CD4-positive, alpha-beta T cell treated with Interleukin-17A for 1 hour (primary cell): Measurements from ENCODE around the gene PPP1R9A.

Source experiments
- DNase-seq: peaks from one replicate; pipeline ENCODE4 v3.0.0-alpha.2; 2020

PPP1R9A gene

GRCh38 chr7:95324431-95324830 lies 417.0 kb downstream of the PPP1R9A start, which contains the start of gene PON1:
Gene PON1 (minus strand): TSS chr7:95324532. CDS start chr7:95324475, 57 bp downstream.
- no peak for DNase-seq

GRCh38 chr7:95327356-95327755 lies 420.0 kb downstream of the PPP1R9A start:
- DNase-seq, result no peak

- DNase-seq, result peak; percentile 49
Measured at GRCh38 chr7:95330204-95330960, 423.0 kb downstream of the PPP1R9A start.

GRCh38 chr7:95330961-95331337 lies 423.6 kb downstream of the PPP1R9A start:
- DNase-seq, result peak; percentile 5

DNA sequence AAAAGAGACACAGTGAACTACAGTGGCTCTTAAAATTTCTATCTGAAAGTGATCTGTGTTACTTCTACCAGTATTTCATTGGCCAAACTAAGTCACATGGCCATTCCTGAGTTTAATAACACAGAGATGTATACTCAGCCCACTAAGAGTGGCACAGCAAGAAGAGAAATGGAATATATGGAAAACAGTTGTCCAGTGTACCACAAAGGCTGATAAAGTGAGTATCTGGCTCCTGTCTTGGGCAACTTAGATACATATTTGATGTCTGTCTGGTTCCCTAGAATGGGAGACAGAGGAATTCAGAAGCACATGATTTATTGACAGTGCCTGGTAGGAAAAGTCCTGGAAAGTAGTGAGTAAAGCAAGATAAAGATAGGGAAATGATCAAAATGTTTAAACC lies 427.1 kb downstream of the PPP1R9A start:
- DNase-seq, result no peak

GRCh38 chr7:95335093-95335492 lies 427.7 kb downstream of the PPP1R9A start:
- no peak for DNase-seq

GRCh38 chr7:95338832-95339231 lies 431.4 kb downstream of the PPP1R9A start:
- DNase-seq, result no peak

GRCh38 chr7:95340491-95340890 lies 433.1 kb downstream of the PPP1R9A start:
- no peak for DNase-seq

DNA sequence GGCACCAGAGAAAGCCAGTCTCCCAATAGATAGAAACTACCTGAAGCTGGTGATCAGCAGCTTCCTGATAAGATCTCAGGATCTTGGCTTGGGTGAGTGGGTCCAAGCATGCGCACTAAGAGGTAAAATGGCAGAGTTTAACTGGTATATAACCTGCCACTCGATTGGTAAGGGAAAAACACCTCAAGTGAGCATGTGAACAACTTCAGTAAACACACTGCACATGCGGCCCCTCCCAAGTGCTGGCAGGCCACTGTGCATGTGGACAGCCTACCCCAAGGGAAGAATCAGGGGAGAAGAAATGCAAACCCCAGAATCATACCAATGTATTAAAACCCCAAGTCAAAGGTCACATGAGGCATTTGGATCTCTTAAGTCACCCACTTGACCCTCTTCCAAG lies 434.6 kb downstream of the PPP1R9A start:
- no peak for DNase-seq

GRCh38 chr7:95342642-95343307 lies 435.4 kb downstream of the PPP1R9A start:
- DNase-seq, result no peak
